Neural cell (in vitro differentiated cells): ENCODE data around the gene CUX1.

Experiments
- EP300 ChIP-seq: fragments of 450-650 bp; conservative IDR thresholded peaks from 2 replicates; pipeline ENCODE4 v1.6.1; 2014; ENCODE audit warnings: antibody characterized with exemption, mild to moderate bottlenecking, moderate library complexity; ENCODE audit not compliant: poor library complexity, severe bottlenecking
- EZH2 ChIP-seq: fragments of 200-600, 300-800 bp; shearing (Covaris generic), sonication (generic); IDR thresholded peaks from 2 replicates; pipeline ENCODE4 v1.6.1; 2014; ENCODE audit warnings: antibody characterized with exemption, low read length, borderline replicate concordance, mild to moderate bottlenecking; ENCODE audit not compliant: insufficient read depth, poor library complexity, severe bottlenecking
- MXI1 ChIP-seq: fragments of 450-650 bp; conservative IDR thresholded peaks from 2 replicates; pipeline ENCODE4 v1.6.1; 2014; ENCODE audit warnings: antibody characterized with exemption, mild to moderate bottlenecking; ENCODE audit not compliant: poor library complexity, severe bottlenecking
- POLR2AphosphoS5 ChIP-seq: IDR thresholded peaks from 2 replicates; pipeline ENCODE4 v1.6.1; 2012
- RAD21 ChIP-seq: fragments of 450-650 bp; conservative IDR thresholded peaks from 2 replicates; pipeline ENCODE4 v1.6.1; 2014; ENCODE audit warnings: antibody characterized with exemption, mild to moderate bottlenecking, moderate library complexity
- SMC3 ChIP-seq: fragments of 450-650 bp; conservative IDR thresholded peaks from 2 replicates; pipeline ENCODE4 v1.6.1; 2014; ENCODE audit warnings: antibody characterized with exemption, mild to moderate bottlenecking, moderate library complexity; ENCODE audit not compliant: poor library complexity
- TAF1 ChIP-seq: IDR thresholded peaks from 2 replicates; pipeline ENCODE4 v1.6.1; 2012; ENCODE audit warnings: low read depth
- TF ChIP-seq, protein P1 (sequence below): IDR thresholded peaks from 2 replicates; pipeline ENCODE4 v1.6.1; 2012; ENCODE audit warnings: borderline replicate concordance
- TF ChIP-seq, protein P2 (sequence below): fragments of 450-650 bp; IDR thresholded peaks from 2 replicates; pipeline ENCODE4 v1.5.1; 2014; ENCODE audit warnings: antibody characterized with exemption, mild to moderate bottlenecking, moderate library complexity; ENCODE audit not compliant: poor library complexity, severe bottlenecking

DNA sequence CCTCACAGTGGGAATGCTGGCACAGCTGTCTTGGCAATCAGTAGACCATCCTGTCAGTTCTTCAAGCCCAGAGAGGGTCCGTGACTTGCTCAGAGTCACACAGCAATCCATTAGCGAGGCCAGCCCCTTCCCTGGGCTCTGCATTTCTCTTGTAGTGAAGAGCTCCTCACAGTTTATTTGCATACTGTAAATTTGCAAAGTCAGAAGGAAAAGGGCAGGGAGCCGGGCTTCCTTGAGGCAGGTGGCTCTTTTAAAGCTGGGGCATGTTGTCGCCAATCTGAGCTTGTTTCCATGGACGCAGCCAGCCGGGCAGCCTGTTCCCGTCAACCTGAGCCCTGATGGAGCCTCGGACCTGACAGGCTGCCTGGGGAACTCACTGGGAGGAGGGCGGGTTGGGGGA lies 123.4 kb downstream of the CUX1 start:
- TF ChIP-seq SMC3 (no peak), POLR2AphosphoS5 (no peak), EP300 (no peak), EZH2 (no peak), RAD21 (no peak), TAF1 (no peak), MXI1 (no peak)
- TF ChIP-seq, protein P1, sequence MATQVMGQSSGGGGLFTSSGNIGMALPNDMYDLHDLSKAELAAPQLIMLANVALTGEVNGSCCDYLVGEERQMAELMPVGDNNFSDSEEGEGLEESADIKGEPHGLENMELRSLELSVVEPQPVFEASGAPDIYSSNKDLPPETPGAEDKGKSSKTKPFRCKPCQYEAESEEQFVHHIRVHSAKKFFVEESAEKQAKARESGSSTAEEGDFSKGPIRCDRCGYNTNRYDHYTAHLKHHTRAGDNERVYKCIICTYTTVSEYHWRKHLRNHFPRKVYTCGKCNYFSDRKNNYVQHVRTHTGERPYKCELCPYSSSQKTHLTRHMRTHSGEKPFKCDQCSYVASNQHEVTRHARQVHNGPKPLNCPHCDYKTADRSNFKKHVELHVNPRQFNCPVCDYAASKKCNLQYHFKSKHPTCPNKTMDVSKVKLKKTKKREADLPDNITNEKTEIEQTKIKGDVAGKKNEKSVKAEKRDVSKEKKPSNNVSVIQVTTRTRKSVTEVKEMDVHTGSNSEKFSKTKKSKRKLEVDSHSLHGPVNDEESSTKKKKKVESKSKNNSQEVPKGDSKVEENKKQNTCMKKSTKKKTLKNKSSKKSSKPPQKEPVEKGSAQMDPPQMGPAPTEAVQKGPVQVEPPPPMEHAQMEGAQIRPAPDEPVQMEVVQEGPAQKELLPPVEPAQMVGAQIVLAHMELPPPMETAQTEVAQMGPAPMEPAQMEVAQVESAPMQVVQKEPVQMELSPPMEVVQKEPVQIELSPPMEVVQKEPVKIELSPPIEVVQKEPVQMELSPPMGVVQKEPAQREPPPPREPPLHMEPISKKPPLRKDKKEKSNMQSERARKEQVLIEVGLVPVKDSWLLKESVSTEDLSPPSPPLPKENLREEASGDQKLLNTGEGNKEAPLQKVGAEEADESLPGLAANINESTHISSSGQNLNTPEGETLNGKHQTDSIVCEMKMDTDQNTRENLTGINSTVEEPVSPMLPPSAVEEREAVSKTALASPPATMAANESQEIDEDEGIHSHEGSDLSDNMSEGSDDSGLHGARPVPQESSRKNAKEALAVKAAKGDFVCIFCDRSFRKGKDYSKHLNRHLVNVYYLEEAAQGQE = no peak
- TF ChIP-seq, protein P2, sequence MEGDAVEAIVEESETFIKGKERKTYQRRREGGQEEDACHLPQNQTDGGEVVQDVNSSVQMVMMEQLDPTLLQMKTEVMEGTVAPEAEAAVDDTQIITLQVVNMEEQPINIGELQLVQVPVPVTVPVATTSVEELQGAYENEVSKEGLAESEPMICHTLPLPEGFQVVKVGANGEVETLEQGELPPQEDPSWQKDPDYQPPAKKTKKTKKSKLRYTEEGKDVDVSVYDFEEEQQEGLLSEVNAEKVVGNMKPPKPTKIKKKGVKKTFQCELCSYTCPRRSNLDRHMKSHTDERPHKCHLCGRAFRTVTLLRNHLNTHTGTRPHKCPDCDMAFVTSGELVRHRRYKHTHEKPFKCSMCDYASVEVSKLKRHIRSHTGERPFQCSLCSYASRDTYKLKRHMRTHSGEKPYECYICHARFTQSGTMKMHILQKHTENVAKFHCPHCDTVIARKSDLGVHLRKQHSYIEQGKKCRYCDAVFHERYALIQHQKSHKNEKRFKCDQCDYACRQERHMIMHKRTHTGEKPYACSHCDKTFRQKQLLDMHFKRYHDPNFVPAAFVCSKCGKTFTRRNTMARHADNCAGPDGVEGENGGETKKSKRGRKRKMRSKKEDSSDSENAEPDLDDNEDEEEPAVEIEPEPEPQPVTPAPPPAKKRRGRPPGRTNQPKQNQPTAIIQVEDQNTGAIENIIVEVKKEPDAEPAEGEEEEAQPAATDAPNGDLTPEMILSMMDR = no peak
